Activated CD8-positive, alpha-beta memory T cell treated with anti-CD3 and anti-CD28 coated beads, Interleukin-2, amount 50 U/mL, for 48 hours (primary cell): ENCODE data around the gene TULP1.
A peak's percentile ranks its signal among the peaks of the same experiment; 100 is the strongest.
"Not testable (repeated sequence)": the region's sequence is repeated elsewhere in the genome, so short reads cannot be mapped to it uniquely, and the experiment has no call there.

Source experiments
- DNase-seq: peaks from one replicate; pipeline ENCODE4 v3.0.0-alpha.2; 2020

The TULP1 gene

GRCh38 chr6:35519313-35520015, 6.8 kb upstream of the TULP1 start:
- DNase-seq: no peak

- no peak for DNase-seq
Measured at GRCh38 chr6:35518566-35519312, 6.0 kb upstream of the TULP1 start.

DNA sequence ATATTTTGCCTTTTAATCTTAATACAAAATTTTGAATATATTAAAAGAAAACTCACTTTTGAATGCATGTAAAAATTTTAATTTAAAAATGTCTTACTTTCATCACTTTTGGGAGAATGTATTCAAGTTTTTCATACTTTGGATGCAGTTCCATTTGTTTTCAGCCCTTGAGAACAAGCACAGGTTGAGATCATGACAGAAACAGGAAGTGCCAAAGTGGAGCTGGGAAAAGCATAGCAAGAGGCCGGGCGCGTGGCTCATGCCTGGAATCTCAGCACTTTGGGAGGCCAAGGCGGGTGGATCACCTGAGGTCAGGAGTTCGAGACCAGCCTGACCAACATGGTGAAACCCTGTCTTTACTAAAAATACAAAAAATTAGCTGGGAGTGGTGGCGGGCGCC, 5.3 kb upstream of the TULP1 start:
- not testable (repeated sequence) for DNase-seq

DNA sequence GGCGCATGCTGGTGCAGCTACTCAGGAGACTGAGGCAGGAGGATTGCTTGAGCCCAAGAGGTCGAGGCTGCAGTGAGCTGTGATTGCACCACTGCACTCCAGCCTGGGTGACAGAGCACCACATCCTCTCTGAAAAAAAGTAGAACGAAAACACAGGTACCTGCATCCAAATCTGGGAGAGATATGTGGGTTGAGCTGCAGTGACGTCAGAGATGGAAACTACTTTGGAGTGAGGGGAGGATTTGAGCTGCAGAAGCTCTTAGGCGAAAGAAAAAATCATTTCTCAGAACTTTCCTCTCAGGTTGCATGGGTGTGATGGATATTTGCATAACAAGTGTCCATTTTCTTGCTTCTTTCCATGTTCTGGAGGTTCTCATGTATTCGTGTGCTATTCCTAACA, 4.0 kb upstream of the TULP1 start:
- no peak for DNase-seq

GRCh38 chr6:35515939-35516338, 3.2 kb upstream of the TULP1 start:
- not testable (repeated sequence) for DNase-seq

GRCh38 chr6:35514587-35514986, 1.9 kb upstream of the TULP1 start:
- DNase-seq: no peak

DNA sequence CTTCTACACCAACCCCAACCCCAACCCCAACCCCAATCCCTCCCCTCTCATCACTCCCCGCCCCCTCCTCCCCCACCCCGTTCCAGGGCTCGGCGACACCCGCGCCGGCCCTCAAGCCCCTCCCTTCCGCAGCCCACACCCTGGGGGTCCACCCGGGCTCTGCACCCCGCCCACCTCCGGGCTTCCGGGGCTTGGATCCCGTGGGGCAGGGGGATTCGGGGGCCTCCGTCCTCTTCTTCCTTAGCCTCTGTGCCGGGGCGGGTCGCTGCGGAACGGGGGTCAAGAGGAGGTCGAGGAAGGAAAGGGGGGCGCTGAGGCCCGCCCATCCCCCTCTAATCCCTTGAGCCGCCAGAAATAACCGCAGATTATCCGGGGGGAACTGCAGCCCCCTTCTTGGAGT, 690 bp downstream of the TULP1 start:
- DNase-seq: no peak

GRCh38 chr6:35511562-35511941, 1.1 kb downstream of the TULP1 start:
- no peak for DNase-seq

GRCh38 chr6:35510916-35511561, 1.7 kb downstream of the TULP1 start:
- DNase-seq: no peak

- no peak for DNase-seq
Measured at GRCh38 chr6:35508542-35508941, 4.2 kb downstream of the TULP1 start.

- no peak for DNase-seq
Measured at GRCh38 chr6:35508027-35508426, 4.7 kb downstream of the TULP1 start.

GRCh38 chr6:35507221-35507620, 5.5 kb downstream of the TULP1 start:
- DNase-seq: no peak

GRCh38 chr6:35506536-35506935, 6.2 kb downstream of the TULP1 start:
- DNase-seq: no peak

- no peak for DNase-seq
Measured at GRCh38 chr6:35505999-35506412, 6.7 kb downstream of the TULP1 start.

GRCh38 chr6:35503534-35503933, 9.2 kb downstream of the TULP1 start:
- no peak for DNase-seq

GRCh38 chr6:35501784-35502183, 10.9 kb downstream of the TULP1 start:
- no peak for DNase-seq

DNA sequence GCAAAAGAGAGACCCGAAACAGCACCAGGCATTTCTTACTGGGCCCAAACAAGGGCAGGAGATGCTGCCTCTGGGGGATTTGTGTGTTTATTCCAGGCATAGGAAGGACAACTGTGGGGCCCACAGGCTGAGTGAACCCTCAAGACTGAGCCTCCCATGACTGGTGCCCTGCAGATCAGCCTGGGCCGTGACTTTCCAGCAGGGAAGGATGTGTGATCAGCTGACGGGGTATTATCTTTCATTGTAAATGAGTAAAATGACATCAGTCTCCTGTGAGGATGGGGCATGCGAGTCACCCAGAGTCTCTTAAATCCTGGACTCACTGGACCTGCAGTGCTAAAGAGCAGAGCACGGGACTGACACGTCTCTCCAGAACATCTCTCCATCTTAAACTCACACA, 11.9 kb downstream of the TULP1 start:
- no peak for DNase-seq

- DNase-seq: no peak
Measured at GRCh38 chr6:35499372-35499771, 13.3 kb downstream of the TULP1 start.

DNA sequence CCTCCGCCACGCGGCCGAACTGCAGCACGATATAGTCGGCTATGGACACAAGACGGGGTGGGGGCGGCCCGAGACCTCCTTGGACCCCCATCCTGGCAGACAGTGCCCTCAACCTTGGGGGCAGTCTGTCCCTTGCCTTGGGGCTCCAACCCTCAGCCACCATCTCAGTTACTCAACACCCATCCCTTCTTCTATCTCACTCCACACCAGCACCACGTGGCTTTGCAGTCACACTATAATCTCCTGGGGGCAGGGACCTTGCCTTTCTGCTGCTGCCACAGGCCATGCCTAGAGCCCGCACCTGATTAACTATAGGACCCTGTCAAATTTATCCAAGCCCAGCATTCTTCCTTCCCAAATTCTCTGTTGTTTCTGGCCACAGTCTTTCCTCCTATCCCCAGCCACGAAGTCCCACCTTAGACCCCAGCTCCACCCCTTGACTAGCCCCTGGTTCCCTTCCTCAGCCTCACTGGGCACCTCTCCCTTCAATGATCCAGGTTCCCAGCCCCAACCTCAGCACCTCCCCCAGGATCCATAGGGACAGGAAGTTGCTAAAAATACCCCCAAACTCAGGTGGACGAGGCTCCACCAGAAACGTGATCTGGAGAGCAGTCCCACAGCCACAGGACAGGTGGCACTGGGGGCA, 14.2 kb downstream of the TULP1 start:
- no peak for DNase-seq

GRCh38 chr6:35497571-35498421, 14.9 kb downstream of the TULP1 start:
- DNase-seq: peak; percentile 73

- peak; percentile 81 for DNase-seq
Measured at GRCh38 chr6:35496841-35497570, 15.7 kb downstream of the TULP1 start, which contains the start of gene TEAD3. TEAD3 (minus strand) TSS chr6:35497079.
